HG03103 (cell line): ENCODE results near the gene IL23R.
A peak's percentile ranks its signal among the peaks of the same experiment; 100 is the strongest.
"Not testable (repeated sequence)": the region's sequence is repeated elsewhere in the genome, so short reads cannot be mapped to it uniquely, and the experiment has no call there.

Experiments
- ATAC-seq: cut with Tn5 transposase; IDR thresholded peaks from one replicate; pipeline ENCODE4 v1.9.1; 2021; ENCODE audit warnings: low read depth; ENCODE audit not compliant: unreplicated experiment

Gene IL23R, protein sequence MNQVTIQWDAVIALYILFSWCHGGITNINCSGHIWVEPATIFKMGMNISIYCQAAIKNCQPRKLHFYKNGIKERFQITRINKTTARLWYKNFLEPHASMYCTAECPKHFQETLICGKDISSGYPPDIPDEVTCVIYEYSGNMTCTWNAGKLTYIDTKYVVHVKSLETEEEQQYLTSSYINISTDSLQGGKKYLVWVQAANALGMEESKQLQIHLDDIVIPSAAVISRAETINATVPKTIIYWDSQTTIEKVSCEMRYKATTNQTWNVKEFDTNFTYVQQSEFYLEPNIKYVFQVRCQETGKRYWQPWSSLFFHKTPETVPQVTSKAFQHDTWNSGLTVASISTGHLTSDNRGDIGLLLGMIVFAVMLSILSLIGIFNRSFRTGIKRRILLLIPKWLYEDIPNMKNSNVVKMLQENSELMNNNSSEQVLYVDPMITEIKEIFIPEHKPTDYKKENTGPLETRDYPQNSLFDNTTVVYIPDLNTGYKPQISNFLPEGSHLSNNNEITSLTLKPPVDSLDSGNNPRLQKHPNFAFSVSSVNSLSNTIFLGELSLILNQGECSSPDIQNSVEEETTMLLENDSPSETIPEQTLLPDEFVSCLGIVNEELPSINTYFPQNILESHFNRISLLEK

DNA sequence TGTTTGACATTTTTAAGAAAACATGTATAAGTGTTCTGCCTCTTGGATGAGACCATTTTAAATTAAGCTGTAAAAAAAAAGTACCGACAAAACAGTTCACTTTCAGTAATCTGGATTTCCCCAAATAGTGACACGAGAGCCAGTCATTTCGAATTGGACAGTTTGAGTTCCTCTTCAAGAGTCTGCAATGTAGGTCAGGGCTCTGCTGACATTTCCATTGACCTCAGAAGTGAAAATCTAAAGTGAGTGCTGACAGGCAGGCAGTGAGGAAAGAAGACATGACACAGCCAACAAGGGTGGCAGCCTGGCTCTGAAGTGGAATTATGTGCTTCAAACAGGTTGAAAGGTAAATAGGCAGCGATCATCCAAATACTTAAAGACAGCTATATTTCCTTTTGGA is at the start of gene IL23R:
IL23R (plus strand) TSS at position 259 of the 400 bp plus-strand sequence. CDS start 1,667 bp downstream, outside the sequence.
- peak; percentile 72 for ATAC-seq

DNA sequence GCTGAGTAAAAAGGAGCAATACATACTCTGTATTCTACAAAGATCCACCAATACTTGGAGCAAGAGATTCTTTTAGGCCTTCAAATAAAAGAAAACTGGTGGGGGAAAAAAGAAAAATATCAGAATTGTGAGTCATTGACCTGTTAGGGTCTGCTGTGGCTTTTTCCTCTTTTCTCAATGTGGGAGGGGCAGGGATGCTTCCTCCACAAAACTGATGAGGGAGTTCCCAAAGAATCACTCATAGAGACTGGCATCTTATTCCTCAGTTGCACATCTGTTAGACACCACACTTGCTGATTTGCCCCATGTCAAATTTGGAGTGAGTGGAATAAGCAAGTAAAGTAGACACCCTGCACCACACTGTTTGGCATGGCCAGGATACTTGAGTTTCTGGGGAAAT is 48.1 kb upstream of the IL23R start:
- ATAC-seq, result no peak

DNA sequence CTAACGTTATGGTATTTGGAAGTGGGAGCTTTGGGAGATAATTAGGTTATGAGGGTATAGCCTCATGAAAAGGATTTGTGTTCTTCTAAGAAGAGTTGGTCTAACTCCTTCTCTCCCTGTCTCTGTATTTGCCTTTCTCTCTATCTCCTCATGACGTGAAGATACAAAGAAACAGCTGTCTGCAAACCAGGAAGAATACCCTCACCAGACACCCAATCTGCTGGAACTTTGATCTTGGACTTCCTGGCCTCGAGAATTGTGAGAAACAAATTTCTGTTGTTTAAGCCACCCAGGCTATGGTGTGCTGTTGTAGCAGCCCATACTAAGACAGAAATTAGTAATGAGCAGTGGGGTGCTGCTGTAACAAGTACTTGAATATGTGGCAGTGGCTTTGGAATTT is 47.6 kb upstream of the IL23R start:
- no peak for ATAC-seq

DNA sequence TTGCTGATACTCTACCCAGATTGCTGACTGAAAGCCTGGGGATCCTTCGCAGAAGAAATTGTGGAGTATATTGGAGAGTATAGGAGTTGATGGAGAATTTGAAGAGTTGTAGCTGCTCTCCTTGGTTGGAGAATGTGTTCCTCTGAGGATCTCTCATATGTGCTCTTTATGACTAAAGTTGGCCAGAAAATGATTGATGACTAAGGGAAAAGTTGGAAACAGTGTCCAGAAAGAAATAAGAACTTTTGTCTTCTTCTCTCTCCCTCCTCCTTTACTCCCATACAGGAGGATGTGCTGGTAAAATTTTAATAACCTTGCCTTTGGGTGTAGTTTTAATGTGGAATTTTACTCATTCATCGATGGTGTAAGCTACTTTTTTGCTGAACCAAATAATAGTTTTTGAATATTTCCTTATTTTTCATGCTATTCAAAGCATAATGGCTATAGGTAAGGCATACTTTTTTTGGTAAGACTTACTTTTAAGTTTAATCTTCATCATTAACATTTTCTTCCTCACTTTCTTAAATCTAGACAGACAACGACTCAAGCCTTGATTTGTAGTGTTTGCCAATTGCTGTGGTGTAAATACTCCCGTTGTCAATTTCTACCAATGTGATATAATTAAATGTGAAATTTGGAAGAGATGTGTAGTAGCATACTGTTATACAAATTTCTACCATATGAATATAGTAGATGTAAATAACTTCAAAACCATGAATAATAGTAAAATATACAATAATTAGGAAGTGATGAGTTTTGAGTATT is 45.2 kb upstream of the IL23R start:
- no peak for ATAC-seq

DNA sequence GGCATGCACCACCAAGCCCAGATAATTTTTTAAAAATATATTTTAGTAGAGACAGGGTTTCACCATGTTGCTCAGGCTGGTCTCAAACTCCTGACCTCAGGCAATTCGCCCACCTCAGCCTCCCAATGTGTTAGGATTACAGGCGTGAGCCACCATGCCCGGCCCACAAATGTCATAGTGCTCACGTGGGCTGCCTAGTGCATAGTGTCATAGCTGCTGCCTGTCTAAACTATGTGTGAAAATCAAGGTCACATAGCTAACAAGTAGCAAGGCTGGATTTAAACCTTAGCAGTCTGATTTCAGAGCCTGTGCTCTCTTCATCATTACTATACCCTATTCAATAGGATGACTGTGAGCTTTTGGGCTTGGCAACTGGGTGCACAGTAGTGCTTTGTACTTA is 41.8 kb upstream of the IL23R start:
- ATAC-seq, result no peak

DNA sequence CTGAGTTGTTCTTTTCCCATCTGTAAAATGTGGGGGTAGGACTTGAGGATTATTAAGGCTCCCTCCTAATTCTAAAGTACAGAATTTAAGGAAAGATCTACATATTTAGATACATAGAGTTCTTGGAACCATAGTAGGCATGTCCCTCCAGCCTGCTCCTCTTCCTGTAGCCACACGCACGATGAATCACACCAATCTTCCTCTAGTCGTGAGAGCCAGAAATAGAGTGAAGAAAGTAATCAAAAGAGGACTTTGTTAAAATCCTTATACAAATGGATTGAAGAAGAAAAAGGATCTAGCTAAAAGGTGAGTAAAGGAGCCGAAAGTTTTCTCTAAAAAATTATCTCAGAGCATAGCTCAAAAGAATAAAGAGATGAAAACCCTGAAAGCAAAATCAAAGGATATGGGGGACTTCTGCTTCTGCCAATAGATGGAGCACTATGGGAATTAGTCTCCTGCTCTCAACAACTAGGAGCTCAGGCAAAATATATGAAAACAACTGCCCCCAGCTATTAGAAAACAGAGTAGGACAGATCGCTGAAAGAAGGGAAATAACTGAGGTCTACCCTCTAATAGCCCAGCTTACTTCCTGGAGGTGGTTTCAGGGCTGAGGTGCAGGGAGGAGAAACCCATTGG is 40.0 kb upstream of the IL23R start:
- no peak for ATAC-seq

DNA sequence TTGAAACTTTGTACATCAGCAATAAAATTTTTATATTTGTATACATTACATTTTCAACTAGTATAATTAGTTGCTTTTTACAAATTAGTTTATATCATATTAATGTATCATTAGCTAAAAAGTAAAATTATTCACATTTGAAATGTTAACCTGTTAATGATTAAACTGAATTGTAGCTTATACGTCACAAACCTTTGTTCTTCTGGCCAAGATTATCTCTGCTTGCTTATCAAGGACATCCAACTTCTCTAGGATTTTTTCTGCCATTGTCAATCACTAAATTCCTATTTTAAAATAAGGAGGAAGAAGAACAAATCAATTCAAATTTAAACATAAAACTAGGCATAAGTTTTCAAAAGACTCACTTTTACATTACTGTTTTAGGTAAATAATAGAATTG is 39.3 kb upstream of the IL23R start:
- no peak for ATAC-seq

DNA sequence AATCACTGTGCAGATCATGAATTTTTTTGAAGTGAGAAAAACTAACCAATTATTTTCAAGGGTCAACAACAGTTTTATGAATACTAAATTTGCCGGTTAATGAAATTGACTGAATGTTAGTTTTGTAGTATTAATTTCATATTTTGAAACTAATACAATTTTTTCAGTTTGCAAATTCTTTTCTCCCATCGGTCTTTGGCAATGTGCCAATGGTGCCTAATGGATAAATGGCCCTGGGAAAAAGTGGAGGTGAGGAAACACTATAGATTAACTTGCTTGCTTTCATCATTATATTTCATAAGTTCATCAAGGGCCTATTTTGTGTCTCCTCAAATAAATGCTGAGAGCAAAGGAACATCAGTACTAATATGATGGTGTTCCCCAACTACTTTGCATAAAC is 35.6 kb upstream of the IL23R start:
- ATAC-seq, result no peak

DNA sequence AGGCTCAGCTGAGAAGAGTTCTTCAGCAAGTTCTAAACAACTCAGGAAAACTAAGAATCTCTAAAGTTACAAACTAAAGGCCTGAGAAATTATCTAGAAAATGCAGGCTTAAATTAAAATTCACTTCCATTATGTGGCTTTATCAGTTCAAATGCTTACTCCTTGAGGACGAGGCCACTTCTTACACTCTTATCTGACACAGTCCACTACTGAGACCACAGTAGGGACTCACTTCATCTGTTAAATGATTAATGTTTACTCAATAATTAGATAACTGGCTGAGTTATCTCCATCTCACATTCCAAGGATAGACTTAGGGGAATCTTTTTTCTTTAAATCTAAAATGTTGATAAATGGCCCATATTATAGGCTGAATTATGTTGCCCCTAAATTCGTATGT is 33.1 kb upstream of the IL23R start:
- no peak for ATAC-seq

DNA sequence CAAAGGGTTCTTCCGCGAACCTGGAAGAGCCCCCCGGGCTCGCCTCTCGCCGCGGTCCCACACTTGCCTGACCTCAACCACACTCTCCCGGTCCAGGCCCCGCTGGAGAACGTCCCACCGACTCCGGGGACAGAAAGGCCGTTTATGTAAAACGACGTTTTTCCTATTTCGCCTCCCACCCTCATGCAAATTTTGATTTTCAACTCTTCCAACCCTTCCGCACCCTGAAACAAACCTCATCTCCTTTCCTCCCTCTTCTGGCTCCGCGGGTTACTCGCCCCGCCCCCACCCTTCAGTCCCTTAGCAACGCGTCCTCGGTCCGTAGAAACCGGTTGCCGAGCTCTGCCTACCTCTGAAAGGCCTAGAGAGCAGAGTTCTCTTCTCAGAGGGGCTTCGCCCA is 31.6 kb upstream of the IL23R start, which contains the start of gene C1orf141:
C1orf141 (minus strand) TSS at position 276 of the 400 bp plus-strand sequence. CDS start 7,730 bp downstream, outside the sequence.
- no peak for ATAC-seq

DNA sequence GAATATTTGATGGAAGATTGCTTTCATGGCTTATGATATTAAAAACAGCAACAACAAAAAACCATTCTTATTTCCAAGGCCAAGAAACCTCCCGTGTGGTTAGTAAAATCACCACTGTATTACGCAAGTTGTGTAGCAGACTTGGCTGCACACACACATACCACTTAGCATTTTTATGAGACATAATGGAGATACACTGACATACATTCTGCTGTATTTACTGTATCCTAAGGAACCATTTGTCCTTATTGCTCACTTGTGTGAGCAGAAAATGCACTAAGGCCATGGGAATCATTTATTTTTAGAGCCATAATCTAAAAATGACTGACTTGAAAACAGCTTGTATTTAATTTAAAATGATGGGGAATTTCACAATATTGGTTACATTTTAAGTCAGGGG is 30.9 kb upstream of the IL23R start:
- no peak for ATAC-seq

DNA sequence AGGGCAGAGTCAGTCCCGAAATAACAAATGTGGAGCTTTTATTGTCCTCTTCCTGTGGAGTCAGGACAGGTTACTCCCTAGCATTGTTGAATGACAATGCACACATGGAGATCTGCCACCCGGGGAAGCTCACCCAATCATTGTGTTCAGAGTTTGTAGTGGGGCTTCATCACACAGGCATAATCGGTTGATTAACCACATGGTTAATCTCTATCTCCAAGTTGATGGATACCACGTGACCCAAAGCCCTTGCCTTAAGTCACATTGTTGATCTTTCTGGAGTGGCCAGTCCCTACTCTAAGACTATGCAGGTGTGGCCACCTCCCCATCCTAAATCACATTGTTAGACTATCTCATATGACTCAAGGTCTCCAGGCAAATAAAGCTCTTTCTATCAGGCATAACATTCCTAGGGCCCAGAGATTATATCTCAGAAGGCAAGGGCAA is 28.9 kb upstream of the IL23R start:
- no peak for ATAC-seq

DNA sequence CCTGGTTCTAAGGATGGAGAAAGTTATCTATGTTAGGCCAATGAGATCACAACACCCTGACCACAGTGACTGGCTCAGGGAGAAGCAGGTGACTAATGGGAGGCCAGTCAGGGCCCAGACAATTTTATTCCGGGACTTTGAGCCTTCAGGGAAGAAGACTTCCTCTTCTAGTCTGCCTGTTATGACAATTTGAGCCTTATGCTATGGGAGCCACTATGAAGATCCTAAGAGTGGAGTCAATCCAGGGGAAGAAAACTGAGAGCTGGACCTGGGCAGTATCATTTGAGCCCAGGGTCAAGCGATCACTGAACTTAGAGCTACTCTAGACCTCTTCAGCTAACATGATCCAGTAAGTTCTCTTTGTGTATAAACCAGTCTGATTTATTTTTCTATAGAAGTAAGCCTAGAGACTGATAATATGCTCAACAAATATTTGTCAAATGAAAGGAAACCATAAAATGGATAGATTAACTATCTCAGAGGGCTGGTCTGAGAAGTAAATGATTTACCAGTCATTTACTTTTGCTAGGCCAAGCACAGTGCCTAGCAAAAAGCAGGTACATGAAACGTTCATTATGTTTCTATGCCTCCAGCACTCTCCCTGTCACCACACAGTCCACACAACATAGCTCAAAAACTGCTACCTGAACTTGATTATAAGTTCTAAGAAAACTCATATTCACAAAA is 27.3 kb upstream of the IL23R start:
- ATAC-seq, result no peak

DNA sequence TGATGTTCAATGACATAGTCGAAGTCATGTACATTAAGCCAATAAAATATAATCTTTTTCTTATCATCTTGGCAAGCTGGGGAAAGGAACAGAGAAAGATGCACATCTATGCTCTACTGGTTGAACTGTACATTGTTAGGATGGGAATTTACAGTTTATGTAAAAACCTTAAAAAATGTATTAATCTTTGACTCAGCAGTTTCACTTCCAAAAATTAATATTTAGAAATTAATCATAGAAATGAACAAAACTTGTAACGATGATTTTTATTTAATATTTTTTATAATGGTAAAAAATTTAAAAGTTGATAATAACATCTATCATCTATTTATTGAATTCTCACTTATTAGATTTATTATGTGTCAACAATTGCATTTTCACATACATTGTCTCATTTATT is 25.8 kb upstream of the IL23R start:
- ATAC-seq, result no peak

DNA sequence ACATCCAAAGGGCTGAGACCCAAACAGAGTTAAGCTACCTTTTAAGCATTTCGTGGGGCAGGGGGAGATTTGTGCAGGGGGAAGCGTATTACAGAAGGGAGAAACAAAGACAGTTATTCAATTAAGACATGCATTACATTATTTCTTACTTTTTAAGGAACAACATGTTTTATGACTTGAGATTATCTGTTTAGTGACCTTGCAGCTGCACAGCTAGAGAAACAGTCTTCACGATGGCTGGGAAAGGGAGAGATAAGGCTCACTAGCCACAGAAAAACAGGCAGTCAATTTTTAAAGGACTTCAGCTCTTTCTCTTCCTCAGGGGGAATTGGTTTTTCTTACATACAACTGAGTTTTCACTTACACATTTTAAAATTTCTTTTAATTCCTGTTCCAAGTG is 24.4 kb upstream of the IL23R start:
- ATAC-seq, result not testable (repeated sequence)

DNA sequence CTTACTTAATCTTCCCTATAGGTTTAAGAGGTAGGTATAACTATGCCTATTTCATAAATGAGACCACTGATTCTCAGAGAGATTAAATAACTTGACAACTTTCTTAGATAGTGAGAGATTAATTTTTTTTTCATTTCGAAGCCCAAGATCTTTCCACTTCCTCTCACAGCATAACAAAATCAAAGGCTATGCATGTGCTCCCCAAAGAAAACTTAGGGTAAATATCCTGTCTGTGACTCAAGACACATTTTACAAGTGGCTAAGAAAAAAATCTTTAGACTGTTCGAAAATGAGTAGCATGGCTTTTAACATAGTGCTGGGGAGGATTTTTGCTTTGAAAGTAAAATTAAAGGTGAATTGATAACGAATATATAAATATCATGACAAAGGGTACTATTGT is 23.3 kb upstream of the IL23R start:
- ATAC-seq, result no peak

DNA sequence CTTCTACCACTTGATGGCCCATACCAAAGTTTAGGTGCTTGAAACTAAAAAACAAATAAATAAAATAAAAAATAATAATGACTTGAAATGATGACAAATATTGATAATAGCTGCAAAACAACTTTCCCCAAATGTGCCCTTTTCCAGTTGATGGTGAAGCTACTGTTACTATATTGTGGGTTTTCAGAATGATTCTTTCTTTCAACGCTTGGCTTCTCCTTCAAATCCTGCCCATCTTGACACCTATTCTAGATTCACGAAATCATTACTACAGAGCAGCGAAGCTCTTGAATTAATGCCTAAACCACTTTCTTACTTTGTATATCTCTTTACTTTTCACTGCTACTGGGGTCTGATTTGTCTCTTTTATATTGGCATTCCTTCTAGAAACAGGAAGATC is 22.3 kb upstream of the IL23R start:
- ATAC-seq, result no peak

DNA sequence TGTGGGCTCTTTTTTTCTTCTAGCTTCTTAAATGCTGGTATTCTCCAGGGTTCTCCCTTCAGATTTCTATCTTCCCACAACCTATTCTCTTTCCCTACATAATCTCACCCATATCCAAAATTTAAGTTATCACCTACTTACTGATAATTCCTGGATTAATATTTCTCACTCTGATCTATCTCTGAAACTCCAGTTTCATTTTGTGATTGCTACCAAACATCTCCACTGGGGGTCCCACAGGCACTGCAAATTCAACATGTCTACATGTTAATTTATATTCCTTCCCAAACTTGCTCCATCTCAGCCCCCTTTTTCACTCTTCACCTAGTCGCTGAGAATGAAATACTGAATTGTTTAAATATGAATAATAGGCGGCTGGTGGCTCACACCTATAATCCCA is 21.6 kb upstream of the IL23R start:
- ATAC-seq, result no peak

DNA sequence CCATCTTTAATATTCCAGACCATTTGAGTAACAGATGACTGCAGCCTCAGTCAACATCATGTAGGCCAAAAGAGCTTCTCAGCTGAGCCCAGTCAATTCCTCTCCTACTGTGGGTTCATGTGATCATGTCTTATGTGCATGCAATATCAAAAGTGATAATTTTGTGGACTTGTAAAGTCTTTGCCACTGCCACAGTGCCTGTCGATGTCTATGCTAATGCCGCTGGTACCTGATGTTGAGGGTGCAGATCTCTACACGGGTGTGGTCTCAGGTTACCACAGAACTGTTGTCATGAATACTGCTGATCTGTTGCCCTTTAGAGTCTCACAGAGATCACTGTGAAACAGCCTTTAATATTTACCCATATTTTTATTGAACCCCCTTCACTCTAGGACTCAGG is 20.2 kb upstream of the IL23R start:
- ATAC-seq, result no peak

DNA sequence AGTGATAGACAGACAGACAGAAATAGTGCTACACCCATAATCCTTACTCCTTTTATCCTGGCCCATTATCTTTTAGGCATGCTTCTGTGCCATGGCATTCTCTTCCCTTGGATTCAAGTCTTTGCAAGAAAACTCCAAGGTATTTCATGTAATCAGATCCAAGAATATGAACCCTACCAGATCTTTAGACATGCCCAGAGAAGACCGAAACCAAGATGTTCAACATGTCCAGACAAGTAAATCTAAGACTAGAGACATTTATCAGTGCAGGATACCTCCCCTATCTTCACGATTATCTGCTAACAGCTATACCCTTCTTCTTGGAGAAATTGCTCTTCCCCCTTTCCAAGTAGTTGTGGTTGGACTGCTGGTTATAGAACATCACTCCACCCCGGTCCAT is 19.7 kb upstream of the IL23R start:
- ATAC-seq, result no peak
